ENCODE measurements around the gene NSUN7.

The NSUN7 gene

GRCh38 chr4:40846532-40846931 lies 96.8 kb downstream of the NSUN7 start:
- DNase-seq (ENCODE audit: low spot score) = no peak

GRCh38 chr4:40848251-40848650 lies 98.5 kb downstream of the NSUN7 start:
- DNase-seq (ENCODE audit: low spot score) = no peak

- no peak for DNase-seq (ENCODE audit: low spot score)
These were observed 99.2 kb downstream of the NSUN7 start for GRCh38 chr4:40848940-40849339.

GRCh38 chr4:40850496-40850895 lies 100.7 kb downstream of the NSUN7 start:
- DNase-seq (ENCODE audit: low spot score) = no peak

DNA sequence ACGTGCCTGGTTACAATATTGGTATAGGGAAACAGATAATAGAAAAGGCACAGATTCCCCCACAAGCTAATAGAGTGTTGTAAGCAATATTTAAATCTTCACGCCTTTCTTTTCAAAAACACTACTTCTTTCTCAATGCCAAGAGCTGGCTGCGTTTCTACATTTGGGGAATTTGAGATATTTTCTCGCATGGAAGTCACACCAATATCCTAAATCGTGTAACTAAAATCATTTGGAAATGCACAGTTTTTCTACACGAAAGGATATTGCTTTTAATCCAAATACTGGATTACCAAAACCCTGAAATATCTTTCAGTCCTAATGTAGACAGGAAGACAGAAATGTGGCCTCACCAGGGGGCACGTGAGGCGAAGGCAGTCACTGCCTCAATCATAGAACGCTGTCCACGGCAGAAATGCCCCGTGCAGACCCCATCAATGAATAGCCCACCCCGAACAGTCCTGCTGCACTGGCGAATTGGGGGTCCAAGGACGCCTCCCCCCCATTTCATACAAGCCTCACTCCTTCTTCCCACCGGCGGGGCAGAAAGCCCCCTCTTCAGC lies 106.6 kb downstream of the NSUN7 start:
- no peak for DNase-seq (ENCODE audit: low spot score)

DNA sequence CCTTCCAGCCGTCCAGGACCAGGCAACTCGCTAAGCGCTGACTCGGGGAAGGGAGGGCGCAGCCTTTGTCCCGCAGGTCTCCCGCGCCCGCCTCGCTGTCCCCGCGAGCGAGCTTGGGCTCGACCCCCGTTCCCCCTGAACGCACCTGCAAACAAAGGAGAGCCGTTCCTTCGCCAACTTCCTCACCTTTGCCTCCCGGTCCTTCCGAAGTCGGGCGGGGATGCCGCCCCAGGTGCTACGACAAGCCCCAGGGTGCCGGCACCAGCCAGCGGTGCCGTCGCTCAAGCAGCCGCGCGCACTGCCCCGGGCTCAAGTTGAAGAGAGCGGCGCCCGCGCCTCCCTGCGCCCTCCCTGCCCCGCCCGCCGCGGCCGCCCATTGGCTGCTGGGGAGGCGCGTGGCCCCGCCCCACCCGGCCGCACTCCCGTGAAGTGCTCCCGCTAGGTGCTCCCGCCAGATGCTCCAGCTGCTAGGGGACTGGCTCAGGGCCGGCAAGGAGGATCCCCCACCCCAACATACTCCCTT lies 107.1 kb downstream of the NSUN7 start:
- peak; percentile 50 for DNase-seq (ENCODE audit: low spot score)

GRCh38 chr4:40857956-40858355 lies 108.2 kb downstream of the NSUN7 start:
- no peak for DNase-seq (ENCODE audit: low spot score)

- DNase-seq (ENCODE audit: low spot score) = no peak
These were observed 109.2 kb downstream of the NSUN7 start for GRCh38 chr4:40858962-40859361.
